ENCODE measurements around the gene SART1. TPM values are rescaled to one million over a fixed set of nuclear protein-coding genes. Genes with fewer than 3 reads are reported as not detected.

Gene SART1
- total RNA-seq, 1 donor from 2014 or later: 37.3 TPM

DNA sequence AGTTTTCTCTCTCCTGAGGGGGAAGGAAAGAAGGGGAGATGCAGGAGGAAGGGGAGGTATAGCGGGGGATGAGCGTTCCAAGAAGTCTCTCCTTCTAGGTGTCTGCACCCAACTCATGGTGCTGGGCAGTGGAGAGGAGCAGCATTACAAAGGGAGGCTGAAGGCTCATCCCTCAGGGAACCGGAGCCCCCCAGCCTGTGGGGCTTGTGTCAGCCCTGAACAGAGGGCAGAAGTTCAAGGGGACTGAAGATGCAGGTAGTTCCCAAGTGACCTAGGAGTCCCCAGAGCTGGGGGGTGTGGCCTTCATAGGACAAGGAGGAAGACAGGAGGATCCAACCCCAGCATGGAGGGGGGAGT is 44.5 kb upstream of the SART1 start:
- no peak for DNase-seq (ENCODE audit: low spot score)
- Mint-ChIP-seq H3K27me3 (ENCODE audit: low read depth) (no peaks in the 10 kb centered on the region), H3K9me3 (ENCODE audit: low read depth) (no peaks in the 10 kb centered on the region), H3K4me1 (ENCODE audit: low read depth) (peaks cover 55% of the 10 kb centered on the region), H3K27ac (ENCODE audit: unreplicated experiment) (peak overlapping the region; percentile 100), H3K36me3 (ENCODE audit: low read depth) (peaks cover 4% of the 10 kb centered on the region), H3K4me3 (ENCODE audit: unreplicated experiment) (peak overlapping the region; percentile 76)
- TF ChIP-seq, protein P1, sequence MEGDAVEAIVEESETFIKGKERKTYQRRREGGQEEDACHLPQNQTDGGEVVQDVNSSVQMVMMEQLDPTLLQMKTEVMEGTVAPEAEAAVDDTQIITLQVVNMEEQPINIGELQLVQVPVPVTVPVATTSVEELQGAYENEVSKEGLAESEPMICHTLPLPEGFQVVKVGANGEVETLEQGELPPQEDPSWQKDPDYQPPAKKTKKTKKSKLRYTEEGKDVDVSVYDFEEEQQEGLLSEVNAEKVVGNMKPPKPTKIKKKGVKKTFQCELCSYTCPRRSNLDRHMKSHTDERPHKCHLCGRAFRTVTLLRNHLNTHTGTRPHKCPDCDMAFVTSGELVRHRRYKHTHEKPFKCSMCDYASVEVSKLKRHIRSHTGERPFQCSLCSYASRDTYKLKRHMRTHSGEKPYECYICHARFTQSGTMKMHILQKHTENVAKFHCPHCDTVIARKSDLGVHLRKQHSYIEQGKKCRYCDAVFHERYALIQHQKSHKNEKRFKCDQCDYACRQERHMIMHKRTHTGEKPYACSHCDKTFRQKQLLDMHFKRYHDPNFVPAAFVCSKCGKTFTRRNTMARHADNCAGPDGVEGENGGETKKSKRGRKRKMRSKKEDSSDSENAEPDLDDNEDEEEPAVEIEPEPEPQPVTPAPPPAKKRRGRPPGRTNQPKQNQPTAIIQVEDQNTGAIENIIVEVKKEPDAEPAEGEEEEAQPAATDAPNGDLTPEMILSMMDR (IDR thresholded peaks at IDR 0.05): no peak

DNA sequence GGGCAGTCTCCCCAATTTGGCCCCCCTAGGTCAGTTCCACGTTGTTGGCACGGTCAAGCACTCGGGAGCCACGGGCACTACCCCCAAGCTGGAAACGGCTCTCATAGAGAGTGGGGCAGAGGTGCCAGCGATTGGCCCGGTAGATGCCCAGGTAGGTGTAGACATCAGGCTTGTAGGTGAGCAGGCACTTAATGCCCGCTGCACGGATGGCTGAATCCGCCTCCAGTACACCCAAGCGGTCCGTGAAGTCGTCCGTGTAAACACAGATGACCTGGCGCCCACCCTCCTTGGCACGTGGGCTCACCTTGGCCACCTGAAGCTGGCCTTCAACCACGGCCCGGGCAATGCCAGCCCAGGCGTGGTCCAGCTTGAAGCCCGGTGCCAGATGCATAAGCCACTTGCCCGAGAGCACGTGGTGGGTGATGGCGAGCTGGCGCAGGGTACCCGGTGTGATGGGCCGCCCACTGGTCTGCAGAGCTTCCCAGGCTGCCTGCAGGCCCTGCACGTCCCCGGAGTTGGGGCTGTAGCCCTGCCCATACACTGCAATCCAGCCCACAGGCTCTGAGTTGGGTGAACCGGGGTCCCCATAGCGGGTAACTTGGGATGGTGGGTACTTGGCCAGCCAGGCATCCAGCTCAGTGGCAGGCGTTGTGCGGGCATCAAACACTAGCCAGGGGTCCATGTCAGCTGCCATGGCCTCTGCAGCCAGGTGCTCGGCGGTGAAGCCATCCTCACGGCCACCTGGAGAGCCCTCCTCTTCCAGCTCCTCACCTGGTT is 43.9 kb upstream of the SART1 start:
- Mint-ChIP-seq H3K27ac (ENCODE audit: unreplicated experiment) (peak overlapping the region; percentile 100), H3K4me3 (ENCODE audit: unreplicated experiment) (peak overlapping the region; percentile 76), H3K9me3 (ENCODE audit: low read depth) (no peaks in the 10 kb centered on the region), H3K27me3 (ENCODE audit: low read depth) (no peaks in the 10 kb centered on the region), H3K36me3 (ENCODE audit: low read depth) (peaks cover 9% of the 10 kb centered on the region), H3K4me1 (ENCODE audit: low read depth) (peaks cover 49% of the 10 kb centered on the region)
- TF ChIP-seq, protein P1 (IDR thresholded peaks at IDR 0.05): no peak
- DNase-seq (ENCODE audit: low spot score): no peak

GRCh38 chr11:65918211-65919140 is 43.1 kb upstream of the SART1 start, which contains the start of gene C11orf68:
Gene C11orf68, minus strand, starts transcription at chr11:65919062. Its CDS starts 31 bp downstream, at chr11:65919031.
- Mint-ChIP-seq H3K27me3 (ENCODE audit: low read depth) (no peaks in the 10 kb centered on the region), H3K4me1 (ENCODE audit: low read depth) (peaks cover 46% of the 10 kb centered on the region), H3K4me3 (ENCODE audit: unreplicated experiment) (peak within 1 kb of the TSS; percentile 90), H3K36me3 (ENCODE audit: low read depth) (peaks cover 15% of the 10 kb centered on the region), H3K9me3 (ENCODE audit: low read depth) (no peaks in the 10 kb centered on the region), H3K27ac (ENCODE audit: unreplicated experiment) (peak within 1 kb of the TSS; percentile 91)
- DNase-seq (ENCODE audit: low spot score): no peak
- TF ChIP-seq, protein P1 (IDR thresholded peaks at IDR 0.05): no peak

GRCh38 chr11:65919141-65919572 is 42.4 kb upstream of the SART1 start, which contains the start of gene DRAP1:
Gene DRAP1, plus strand, starts transcription at chr11:65919426. Its CDS starts 76 bp downstream, at chr11:65919502.
- Mint-ChIP-seq H3K4me3 (ENCODE audit: unreplicated experiment) (peak within 1 kb of the TSS; percentile 90), H3K27ac (ENCODE audit: unreplicated experiment) (peak within 1 kb of the TSS; percentile 91), H3K36me3 (ENCODE audit: low read depth) (peaks cover 15% of the 10 kb centered on the region), H3K9me3 (ENCODE audit: low read depth) (no peaks in the 10 kb centered on the region), H3K4me1 (ENCODE audit: low read depth) (peaks cover 46% of the 10 kb centered on the region), H3K27me3 (ENCODE audit: low read depth) (no peaks in the 10 kb centered on the region)
- TF ChIP-seq, protein P1 (IDR thresholded peaks at IDR 0.05): no peak
- peak; percentile 100 for DNase-seq (ENCODE audit: low spot score)

Measured in chondrocyte (in vitro differentiated cells).